HG02763 (cell line): ENCODE data around the gene GAS7.

Experiments used
- ATAC-seq: cut with Tn5 transposase; IDR thresholded peaks from one replicate; pipeline ENCODE4 v1.9.1; 2021; ENCODE audit warnings: mild to moderate bottlenecking, moderate library complexity; ENCODE audit not compliant: unreplicated experiment

Gene GAS7

DNA sequence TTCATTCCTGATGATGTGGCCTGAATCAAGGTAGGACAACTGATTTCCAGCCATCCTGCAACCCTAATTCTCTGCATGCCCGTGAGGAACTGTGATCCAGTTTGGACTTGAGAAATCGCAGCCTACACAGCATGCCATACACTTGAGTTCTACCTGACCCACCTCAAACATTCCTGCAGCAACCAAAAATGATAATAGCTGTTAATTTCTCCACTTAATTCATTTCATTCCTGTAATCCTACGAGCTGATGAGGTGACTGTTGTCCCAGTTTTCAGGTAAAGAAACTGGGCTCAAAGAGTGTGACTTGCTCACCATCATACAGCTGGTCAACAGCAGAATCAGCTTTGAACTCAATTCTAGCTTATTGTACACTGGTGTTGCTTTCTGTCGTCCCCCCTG, 2.2 kb upstream of the GAS7 start:
- no peak for ATAC-seq

DNA sequence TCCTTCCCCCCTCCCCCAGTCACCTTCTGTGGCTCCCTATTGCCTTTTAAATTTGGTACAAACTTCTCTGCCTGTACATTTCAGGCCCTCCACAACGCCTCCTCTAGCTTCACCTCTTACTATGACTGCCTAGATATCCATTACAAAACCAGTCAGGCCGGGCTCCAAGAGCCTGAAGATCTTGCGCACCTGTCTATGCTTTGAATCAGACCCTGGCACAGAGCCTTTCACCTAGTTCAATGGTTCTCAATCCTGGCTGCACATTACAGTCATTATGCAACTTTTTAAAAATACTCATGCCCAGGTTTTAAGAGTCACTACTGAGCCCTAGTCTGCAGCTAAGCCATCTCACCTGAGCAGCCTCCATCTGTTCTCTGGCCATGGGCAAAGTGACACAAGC, 1.6 kb upstream of the GAS7 start:
- ATAC-seq, result no peak

DNA sequence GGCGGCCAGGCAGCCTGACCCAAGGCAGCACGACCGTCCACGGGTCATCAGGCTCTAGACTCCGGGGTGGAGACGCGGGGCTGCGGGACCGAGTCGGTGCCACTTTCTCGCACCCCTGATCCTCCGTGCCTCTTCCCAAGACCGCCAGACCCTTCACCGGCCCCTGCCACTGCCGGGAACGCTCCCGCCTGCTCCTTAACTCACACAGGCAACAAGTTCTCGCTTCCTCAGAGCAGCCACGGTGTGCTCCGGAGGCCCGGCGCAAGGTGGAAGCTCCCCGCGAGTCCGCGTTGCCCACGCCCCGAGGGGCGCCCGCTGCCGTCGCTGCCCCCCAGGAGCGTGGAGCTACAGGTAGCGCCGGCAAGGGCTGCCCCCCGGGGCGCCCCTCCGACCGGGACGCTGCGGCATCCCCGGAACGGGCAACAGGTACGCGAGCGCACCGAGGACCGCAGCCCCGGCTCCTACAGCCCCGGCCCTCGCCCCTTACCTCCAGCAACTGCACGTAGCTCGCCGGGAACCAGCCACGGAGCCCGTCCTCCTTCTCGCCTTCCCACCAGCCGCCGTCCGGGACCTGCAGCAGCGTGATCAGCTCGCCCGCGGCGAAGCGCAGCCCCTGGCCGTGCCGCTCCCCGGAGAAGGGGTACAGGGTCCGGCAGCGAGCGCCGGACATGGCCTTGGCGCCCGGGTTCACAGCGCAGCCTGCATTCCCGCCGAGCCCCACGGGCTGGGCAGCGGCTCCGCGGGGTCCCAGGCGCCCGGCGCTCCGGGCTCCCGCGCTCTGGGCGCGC, 491 bp downstream of the GAS7 start:
- no peak for ATAC-seq

DNA sequence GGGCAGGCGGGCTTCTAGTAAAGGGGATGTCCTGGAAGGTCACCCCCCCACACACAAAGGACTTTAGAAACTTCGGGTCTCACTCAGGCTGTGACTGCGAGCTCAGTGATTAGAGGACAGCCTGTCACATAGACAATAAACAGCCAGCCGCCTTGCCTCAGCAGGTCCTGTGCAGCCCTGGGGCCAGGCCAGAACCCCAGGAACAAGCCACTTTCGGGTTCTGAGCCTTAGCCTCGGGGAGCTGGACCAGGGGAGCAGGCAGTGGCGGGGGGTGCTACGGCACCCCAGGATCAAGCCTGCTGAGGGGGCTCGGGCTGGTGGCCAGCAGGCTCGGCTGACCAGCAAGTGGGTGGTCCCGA, 1.1 kb downstream of the GAS7 start:
- ATAC-seq, result no peak

DNA sequence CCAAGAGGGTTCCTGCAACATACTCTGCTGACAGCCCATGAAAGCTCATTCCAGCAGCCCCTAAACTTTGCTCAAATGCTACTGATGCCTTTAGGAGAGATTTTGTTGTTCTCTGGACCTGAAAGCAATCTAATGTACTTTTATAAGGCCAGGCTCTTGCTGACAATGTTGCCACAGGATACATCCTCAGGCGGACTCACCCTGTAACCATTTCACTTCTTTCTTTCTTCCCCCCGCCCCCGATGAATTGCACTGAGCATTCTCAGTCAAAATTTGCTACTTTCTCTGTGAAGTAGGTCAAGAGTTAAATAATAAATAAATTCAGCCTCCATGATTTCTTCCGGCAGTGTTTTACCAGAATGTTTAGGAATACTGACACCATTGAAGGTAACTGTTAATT, 1.5 kb downstream of the GAS7 start:
- ATAC-seq, result no peak

DNA sequence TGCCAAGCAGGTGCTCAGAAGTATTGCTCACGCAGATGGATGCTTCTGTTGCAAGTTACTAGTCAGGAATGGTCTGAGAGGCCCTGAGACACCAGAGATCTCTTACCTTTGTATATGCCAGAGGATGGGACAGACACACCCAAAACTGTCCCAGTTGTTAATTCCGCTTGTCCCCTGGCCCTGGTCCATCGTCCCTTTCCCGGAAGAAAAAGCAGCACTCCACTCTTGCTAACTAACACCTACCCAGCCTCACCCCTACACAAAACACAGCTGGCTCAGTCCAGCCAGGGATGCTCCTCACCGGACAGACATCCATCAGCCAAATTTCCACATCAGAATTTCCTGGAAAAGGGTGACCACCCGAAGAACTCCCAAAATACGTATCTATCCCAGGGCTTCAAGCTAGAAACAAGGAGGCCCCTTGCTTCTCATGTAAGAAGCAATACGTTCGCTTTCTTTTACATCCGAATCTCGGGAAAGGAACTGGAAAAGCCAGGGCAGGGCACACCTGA, 2.0 kb downstream of the GAS7 start:
- no peak for ATAC-seq

DNA sequence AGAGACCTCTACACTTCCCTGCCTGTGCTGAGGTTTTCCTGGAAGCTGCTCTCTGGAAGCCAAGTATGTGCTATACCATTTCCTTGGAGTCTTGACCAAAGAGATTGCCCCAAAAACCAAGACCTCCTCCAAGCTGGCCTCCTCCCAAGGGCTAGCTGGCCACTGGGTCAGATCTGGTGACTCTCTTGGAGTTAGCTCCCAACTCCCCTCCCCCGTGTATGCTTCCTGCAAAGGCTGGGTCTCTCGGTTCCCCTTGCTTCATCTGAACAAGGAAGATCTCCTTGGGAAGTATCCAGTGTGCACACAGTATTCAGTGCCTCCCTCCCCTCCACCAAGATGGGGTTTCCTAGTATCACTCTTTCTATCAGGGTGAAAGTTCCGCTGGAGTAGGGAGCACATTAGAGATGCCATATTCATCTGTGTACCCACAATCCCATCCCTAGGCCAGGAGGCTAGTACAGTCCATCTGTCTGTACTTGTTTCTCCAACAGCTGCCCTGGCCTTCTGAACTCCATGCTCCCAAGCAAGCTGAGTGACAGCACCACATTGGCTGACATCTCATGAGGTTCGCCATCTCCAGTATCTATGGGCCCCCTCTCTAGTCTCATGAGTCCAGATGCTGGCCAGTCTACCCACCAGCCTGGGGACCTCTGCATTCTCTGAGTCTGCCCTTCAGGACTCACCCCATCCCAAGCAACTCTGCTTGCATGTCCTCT, 3.2 kb downstream of the GAS7 start:
- no peak for ATAC-seq

DNA sequence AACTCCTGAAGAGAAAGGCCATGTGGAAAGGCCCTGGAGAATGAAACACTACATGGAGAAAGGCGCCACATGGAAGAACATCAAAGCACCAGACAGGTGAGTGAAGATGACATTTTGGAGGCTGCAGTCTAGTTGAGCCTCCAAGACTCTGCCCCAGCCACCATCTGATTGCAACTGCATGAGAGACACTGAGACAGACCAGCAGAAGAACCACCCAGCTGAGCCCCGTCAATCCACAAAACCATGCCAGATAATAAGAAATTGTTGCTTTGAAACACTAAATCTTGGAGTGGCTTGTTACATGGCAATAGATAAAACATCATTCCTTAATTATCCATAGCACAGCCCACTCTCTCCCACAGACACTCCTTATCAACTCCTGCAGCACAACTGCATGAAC, 4.8 kb downstream of the GAS7 start:
- ATAC-seq, result no peak

DNA sequence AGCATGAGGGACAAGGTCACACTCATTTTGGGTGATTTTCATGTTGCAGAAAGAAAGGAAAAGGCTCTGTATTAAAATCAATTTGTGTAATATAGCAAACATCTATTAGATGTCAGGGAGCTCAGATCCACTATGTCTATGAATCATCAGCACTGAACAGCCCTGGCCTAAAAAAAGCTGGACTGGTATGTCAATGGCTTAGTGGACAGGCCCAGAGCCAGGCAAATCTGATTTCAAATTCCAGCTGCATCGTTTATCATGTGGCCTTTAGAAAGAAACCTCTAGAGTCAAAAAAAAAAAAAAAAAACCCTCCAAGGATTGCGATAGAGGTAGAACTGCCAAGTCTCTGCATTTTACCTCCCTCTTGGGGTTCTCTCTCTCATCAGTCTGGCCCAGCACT, 5.4 kb downstream of the GAS7 start:
- no peak for ATAC-seq

DNA sequence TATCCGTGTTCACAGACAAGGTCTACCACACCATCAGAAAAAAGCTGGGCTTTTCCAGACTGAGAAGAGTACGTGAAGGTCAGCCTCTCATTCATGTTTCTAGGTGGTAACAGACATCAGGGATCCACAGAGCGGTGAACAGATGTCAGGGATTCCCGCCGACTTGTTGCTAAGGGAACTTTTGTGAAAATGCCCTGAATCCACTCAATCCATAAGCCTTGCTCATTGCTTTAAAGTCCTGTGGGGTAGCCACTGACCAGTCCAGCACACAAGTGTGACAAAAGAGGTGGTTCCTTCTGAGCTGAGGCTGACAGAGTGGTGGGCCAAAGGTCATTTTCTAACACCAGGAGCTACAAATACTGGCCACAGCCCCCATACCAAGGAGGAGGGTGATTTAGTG, 5.9 kb downstream of the GAS7 start:
- ATAC-seq, result no peak

DNA sequence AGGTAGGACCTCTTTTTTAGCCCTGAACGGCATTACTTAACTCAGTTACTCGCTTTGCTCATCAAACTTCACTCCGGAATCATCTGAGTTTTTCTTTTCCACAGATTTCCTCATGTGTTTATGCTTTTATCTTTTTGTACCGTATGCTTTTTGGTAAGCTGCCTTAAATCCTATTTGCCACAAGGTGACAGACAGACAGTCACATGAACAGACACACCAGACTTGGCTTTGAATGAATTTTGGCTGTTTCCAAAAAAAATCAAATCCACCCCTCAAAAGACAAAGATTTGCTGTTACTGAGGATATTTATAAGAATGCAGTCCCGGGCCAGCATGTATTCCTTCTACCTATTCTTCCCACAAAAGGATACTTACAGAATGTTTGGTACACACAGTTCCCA, 10.9 kb downstream of the GAS7 start:
- no peak for ATAC-seq

DNA sequence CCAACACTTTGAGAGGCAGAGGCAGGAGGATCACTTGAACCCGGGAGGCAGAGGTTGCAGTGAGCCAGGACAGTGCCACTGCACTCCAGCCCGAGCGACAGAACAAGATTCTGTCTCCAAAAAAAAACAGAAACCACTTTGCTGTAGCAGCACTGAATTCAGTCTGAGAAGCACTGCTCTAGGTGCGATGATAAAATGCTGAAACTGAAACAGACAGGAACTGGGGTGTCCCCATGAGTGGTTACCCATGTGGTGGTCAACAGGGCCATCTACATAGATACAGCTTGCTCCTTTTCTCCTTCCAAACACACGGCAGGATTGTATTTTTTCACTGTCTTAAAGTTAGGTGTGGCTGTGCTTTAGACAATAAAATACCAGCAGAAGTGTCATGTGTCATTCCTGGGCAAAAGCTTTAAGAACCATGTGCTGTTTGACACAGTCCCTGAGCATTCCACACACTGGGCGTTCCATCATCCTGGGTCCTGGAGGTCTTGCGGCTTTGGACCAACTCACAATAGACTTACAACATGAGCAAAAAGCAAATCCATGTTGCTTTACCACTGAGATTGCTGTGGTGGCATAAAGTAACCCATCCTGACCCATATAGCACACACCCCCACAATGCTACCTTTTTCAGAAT, 11.5 kb downstream of the GAS7 start:
- no peak for ATAC-seq

DNA sequence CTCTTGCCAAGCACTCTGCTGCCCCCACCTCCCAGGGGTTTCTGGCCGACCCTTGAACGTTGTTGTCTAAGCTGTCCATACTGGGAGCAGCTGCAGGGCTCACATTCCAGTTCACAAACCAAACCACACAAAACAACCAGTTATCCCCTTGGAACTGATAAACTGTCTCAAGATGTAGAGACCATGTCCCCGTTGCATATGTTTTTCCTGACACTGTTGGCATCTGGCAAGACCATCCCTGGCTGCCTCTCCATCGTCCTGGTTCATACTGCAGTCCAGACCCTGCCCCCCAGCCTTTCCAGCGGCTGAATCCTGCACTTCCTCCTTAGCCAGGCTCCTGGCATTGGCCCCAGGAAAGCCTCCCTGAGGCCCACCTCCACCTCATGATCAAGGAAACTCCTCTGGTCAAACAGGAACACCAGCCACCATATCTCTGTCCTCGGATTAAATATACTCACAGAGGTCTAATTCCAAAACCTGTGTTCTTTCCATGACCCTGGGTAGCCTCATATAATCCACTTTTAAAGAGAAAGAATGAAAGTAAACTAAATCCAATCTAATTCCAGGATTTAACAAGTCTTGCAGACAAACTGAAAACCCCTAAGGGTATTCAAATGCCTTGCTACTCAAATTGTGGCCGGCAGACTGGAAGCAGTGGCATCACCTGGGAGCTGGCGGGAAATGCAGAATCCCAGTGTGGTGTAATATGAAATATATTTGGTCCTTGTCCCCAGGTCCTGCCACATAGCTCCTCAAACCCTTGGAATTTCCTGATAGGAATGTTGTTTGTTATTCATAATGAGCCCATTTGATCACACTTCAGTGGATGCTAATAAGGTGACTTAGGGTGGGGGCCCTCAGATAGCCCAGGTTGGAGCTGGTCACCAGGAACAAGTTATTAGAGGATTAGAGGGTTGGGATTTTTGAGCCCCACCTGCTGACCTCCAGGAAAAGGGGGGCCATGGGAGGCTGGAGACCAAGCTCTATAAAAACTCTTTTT, 14.2 kb downstream of the GAS7 start:
- ATAC-seq, result no peak

DNA sequence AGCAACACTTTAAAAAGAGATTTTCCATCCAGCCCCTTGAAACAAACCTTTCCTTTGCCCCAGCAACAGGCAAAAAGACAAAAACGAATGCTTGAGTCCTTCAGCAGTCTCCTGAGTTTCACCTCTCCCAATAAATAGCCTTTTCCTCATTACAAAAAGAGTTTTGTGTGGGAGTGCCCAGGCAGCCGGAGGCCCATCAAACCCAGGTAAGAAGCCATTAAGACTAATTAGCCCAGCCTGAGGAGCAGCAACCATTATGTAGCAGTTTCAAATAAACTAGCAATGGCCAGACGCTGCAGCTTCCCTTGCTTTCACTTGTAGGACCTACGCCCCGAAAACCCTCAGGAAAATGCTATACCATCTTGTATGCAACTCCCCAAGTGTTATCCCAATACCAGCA, 15.6 kb downstream of the GAS7 start:
- no peak for ATAC-seq

DNA sequence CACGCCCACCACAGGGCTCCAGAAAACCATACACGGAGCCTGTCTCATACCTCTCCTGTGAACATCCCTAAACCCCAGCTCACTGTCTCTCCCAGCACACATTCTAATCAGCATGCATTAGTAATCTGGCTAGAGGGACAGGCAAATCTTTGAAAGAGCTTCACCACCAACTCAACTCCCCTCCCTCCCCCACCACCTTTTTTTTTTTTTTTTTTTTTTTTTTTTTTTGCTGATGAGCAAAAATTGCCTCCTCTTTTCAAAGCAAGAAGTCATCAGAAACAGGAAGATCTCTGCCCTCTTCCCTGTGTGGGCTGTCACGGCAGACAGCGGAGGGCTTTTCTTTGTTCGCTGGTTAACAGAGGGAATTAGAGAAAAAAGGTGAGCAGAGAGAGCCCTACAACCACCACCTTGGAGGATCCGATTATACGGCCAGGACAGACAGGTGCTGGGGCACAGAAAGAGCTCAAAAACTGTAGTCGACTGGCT, 19.9 kb downstream of the GAS7 start:
- ATAC-seq, result no peak

DNA sequence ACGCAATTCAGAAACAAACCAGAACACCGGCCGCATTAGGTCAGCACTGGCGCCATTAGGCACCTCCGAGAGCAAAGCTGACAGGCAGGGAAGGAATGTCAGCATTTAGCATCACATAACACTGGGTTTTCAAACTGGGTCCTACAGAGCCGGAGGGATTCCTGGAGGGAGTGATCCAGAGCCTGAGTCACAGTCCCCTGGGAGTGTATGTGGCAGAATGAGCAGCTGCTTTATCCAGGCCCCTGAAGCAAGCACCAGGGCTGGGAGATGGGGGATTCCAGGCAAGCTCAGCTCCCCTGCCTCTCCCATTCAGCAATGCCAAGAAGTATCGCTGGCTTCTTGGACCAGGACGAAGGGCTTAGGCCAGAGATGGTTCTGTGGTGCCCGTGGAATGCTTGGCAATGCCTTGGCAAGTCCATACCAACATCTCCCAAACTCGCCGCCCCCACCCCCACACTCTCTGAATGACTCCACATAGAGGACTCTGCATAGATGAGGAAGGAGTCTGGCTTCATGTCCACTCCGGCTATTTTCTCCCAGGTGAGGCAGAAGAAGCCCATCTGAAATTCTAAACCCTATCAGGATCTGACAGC, 20.4 kb downstream of the GAS7 start:
- ATAC-seq, result no peak

DNA sequence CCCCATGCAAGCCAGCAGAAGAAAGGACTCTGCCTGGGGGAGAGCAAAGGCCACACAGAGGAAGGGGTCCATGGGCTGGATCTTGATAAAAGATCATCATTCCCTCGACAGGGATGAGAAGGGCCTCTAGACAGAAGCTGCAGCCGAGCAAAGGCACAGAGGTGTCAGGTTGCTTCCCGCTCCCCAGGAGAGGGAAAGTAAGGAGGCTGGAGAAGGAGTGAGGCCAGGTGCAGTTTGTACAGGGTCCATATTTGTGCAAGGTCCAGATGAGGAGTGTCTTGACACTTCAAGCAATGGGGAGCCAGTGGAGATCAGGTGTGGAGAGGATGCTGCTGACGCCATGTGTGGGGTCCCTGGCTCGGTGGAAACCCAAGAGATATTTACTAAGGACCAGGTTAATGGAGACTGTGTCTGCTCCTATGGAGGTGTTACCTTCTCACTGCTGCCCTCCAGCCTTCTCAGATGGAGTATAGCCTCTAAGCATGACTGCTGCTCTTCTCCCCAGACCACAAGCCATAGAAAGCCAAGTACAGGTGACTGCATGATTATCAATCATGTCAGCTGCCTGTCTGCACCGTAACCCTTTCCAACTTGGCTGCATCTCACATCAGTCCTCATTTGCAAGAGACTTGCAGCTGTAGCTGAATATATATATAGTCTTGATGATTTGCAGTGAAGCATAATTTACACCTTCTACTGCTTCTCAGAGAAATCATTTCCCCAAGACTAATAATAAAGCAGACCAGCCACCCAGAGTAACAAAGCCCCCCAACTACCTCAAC, 21.1 kb downstream of the GAS7 start:
- no peak for ATAC-seq

DNA sequence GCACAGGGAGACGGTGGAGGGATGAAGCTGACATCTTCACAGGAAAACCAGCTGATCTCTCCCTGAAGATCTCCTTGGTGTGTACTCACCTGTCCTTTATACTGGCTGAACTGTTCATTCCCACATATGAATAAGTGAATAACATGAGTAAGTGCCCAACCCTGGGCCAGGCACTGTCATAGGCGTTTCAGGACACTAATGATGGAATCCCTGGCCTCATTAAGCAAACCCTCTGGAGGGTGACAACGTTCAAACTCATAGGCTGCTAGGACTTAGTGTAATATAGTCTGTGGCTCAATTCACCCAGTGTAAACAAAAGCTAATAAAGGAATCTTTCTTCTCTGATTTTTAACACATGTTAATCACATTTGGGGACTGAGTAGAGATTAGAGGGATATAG, 24.5 kb downstream of the GAS7 start:
- no peak for ATAC-seq

DNA sequence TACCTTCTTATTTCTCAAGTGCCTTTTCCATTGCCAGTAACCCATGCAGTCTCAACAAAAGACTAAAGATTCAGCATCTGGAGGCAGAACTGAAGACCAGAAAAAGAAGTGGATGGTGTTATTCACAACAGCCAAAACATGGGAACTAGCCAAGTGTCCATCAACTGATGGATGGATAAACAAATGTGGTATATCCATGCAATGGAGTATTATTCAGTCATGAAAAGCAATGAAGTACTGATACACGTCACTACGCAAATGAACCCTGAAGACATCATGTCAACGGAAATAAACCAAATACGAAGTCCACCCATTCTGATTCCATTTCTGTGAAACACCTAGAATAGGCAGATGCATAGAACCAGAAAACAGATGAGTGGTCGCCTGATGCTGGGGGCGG, 25.6 kb downstream of the GAS7 start:
- ATAC-seq, result no peak
